Choroid plexus epithelial cell (primary cell): ENCODE data around the gene IER2.

ENCODE experiments used
- DNase-seq: peaks from one replicate; pipeline ENCODE4 v3.0.0-alpha.2; 2010; ENCODE audit warnings: low read depth
- H3K4me3 ChIP-seq: 2 replicates; pipeline ENCODE4 v1.5.1; 2011; ENCODE audit warnings: low read depth, mild to moderate bottlenecking, control low read depth, low read length, moderate library complexity
- CTCF ChIP-seq: conservative IDR thresholded peaks from 2 replicates; pipeline ENCODE4 v1.5.1; 2011; ENCODE audit warnings: low read depth, mild to moderate bottlenecking, control low read depth, inconsistent platforms, low read length, moderate library complexity

IER2 gene

GRCh38 chr19:13103581-13104359, 46.4 kb upstream of the IER2 start:
- H3K4me3 ChIP-seq, result no peak overlapping the region
- TF ChIP-seq CTCF, result no peak
- DNase-seq, result no peak

GRCh38 chr19:13104360-13104847, 45.8 kb upstream of the IER2 start:
- no peak for DNase-seq
- TF ChIP-seq CTCF, result peak; percentile 74
- no peak overlapping the region for H3K4me3 ChIP-seq

GRCh38 chr19:13104848-13105711, 45.1 kb upstream of the IER2 start:
- DNase-seq, result no peak
- no peak overlapping the region for H3K4me3 ChIP-seq
- no peak for TF ChIP-seq CTCF

- no peak for TF ChIP-seq CTCF
- H3K4me3 ChIP-seq, result no peak overlapping the region
- DNase-seq, result no peak
Measured at GRCh38 chr19:13109361-13110098, 40.7 kb upstream of the IER2 start.

GRCh38 chr19:13110099-13110610, 40.1 kb upstream of the IER2 start:
- no peak overlapping the region for H3K4me3 ChIP-seq
- no peak for DNase-seq
- no peak for TF ChIP-seq CTCF

GRCh38 chr19:13112555-13112954, 37.7 kb upstream of the IER2 start:
- no peak for DNase-seq
- no peak for TF ChIP-seq CTCF
- H3K4me3 ChIP-seq, result no peak overlapping the region
